Measurements from ENCODE around the gene PSORS1C2.

PSORS1C2 gene

GRCh38 chr6:31139599-31139998 lies 733 bp upstream of the PSORS1C2 start:
- DNase-seq (ENCODE audit: low spot score): no peak

GRCh38 chr6:31135710-31136109 lies 3.2 kb downstream of the PSORS1C2 start:
- DNase-seq (ENCODE audit: low spot score): no peak

- DNase-seq (ENCODE audit: low spot score): no peak
These were observed 6.1 kb downstream of the PSORS1C2 start for GRCh38 chr6:31132806-31133205.

- DNase-seq (ENCODE audit: low spot score): no peak
These were observed 7.3 kb downstream of the PSORS1C2 start for GRCh38 chr6:31131595-31131994.

- no peak for DNase-seq (ENCODE audit: low spot score)
These were observed 8.1 kb downstream of the PSORS1C2 start for GRCh38 chr6:31130751-31131150.

- DNase-seq (ENCODE audit: low spot score): no peak
These were observed 9.7 kb downstream of the PSORS1C2 start for GRCh38 chr6:31129130-31129529.

- peak; percentile 59 for DNase-seq (ENCODE audit: low spot score)
These were observed 10.7 kb downstream of the PSORS1C2 start for GRCh38 chr6:31128093-31128676.

GRCh38 chr6:31126396-31127175 lies 12.3 kb downstream of the PSORS1C2 start:
- DNase-seq (ENCODE audit: low spot score): no peak

GRCh38 chr6:31125586-31126363 lies 13.1 kb downstream of the PSORS1C2 start:
- DNase-seq (ENCODE audit: low spot score): no peak

GRCh38 chr6:31125162-31125561 lies 13.7 kb downstream of the PSORS1C2 start:
- DNase-seq (ENCODE audit: low spot score): no peak

- DNase-seq (ENCODE audit: low spot score): no peak
These were observed 15.8 kb downstream of the PSORS1C2 start for GRCh38 chr6:31122791-31123706.

- DNase-seq (ENCODE audit: low spot score): no peak
These were observed 17.6 kb downstream of the PSORS1C2 start for GRCh38 chr6:31121131-31121790.

GRCh38 chr6:31120151-31120915 lies 18.5 kb downstream of the PSORS1C2 start, which contains the start of gene CDSN:
Gene CDSN (minus strand): TSS chr6:31120446. CDS start chr6:31120419, 27 bp downstream.
- no peak for DNase-seq (ENCODE audit: low spot score)

- no peak for DNase-seq (ENCODE audit: low spot score)
These were observed 20.7 kb downstream of the PSORS1C2 start for GRCh38 chr6:31118178-31118577.

- no peak for DNase-seq (ENCODE audit: low spot score)
These were observed 22.0 kb downstream of the PSORS1C2 start for GRCh38 chr6:31116661-31117385.

- no peak for DNase-seq (ENCODE audit: low spot score)
These were observed 22.8 kb downstream of the PSORS1C2 start for GRCh38 chr6:31115941-31116560.

- DNase-seq (ENCODE audit: low spot score): no peak
These were observed 23.7 kb downstream of the PSORS1C2 start for GRCh38 chr6:31114970-31115849.

- DNase-seq (ENCODE audit: low spot score): no peak
These were observed 24.4 kb downstream of the PSORS1C2 start, which contains the start of gene PSORS1C1 for GRCh38 chr6:31114541-31114878. Gene PSORS1C1 (plus strand): TSS chr6:31114800. CDS start chr6:31129633, 14,833 bp downstream.

Data from HuH-7.5 (cell line).